Stimulated activated CD8-positive, alpha-beta memory T cell treated with anti-CD3 and anti-CD28 coated beads, Interleukin-4, amount 100 ng/mL, for 48 hours (primary cell): Measurements from ENCODE around the gene CEP55.
"Not testable (repeated sequence)": the region's sequence is repeated elsewhere in the genome, so short reads cannot be mapped to it uniquely, and the experiment has no call there.

Experiments used
- DNase-seq: peaks from one replicate; pipeline ENCODE4 v3.0.0-alpha.2; 2020

Gene CEP55

GRCh38 chr10:93515071-93516005, 18.9 kb downstream of the CEP55 start:
- no peak for DNase-seq

- DNase-seq: no peak
These were observed 19.6 kb downstream of the CEP55 start for GRCh38 chr10:93516006-93516380.

GRCh38 chr10:93518531-93518930, 22.1 kb downstream of the CEP55 start:
- DNase-seq: no peak

GRCh38 chr10:93535293-93535692, 38.9 kb downstream of the CEP55 start:
- no peak for DNase-seq

GRCh38 chr10:93540871-93541270, 44.5 kb downstream of the CEP55 start:
- not testable (repeated sequence) for DNase-seq

GRCh38 chr10:93541402-93542357, 45.3 kb downstream of the CEP55 start:
- peak; percentile 55 for DNase-seq

GRCh38 chr10:93542358-93542791, 46.0 kb downstream of the CEP55 start:
- DNase-seq: no peak

- not testable (repeated sequence) for DNase-seq
These were observed 50.6 kb downstream of the CEP55 start for GRCh38 chr10:93546995-93547394.

- DNase-seq: no peak
These were observed 51.1 kb downstream of the CEP55 start for GRCh38 chr10:93547522-93547921.

GRCh38 chr10:93548376-93549071, 52.1 kb downstream of the CEP55 start:
- no peak for DNase-seq

- no peak for DNase-seq
These were observed 54.2 kb downstream of the CEP55 start for GRCh38 chr10:93550606-93551005.

- DNase-seq: no peak
These were observed 56.4 kb downstream of the CEP55 start for GRCh38 chr10:93552780-93553179.

GRCh38 chr10:93553482-93554315, 57.3 kb downstream of the CEP55 start:
- DNase-seq: no peak

- no peak for DNase-seq
These were observed 57.9 kb downstream of the CEP55 start for GRCh38 chr10:93554316-93554663.

GRCh38 chr10:93554760-93555432, 58.5 kb downstream of the CEP55 start:
- DNase-seq: peak; percentile 81

GRCh38 chr10:93559490-93559889, 63.1 kb downstream of the CEP55 start:
- DNase-seq: no peak

- DNase-seq: no peak
These were observed 64.1 kb downstream of the CEP55 start for GRCh38 chr10:93560541-93560940.

- DNase-seq: no peak
These were observed 69.0 kb downstream of the CEP55 start for GRCh38 chr10:93565446-93565845.

GRCh38 chr10:93566435-93567276, 70.2 kb downstream of the CEP55 start, which contains the start of gene FFAR4:
TSS of gene FFAR4 (plus strand) at chr10:93566665. CDS start at chr10:93566721, 56 bp downstream.
- DNase-seq: no peak
